H9 (cell line): ENCODE measurements around the gene IL12A. TPM values are rescaled to one million over a fixed set of nuclear protein-coding genes. Genes with fewer than 3 reads are reported as not detected.

Experiments
- DNase-seq: peaks from one replicate; pipeline ENCODE4 v3.0.0-alpha.2; 2017
- H2AFZ ChIP-seq: one replicate; pipeline ENCODE4 v1.6.1; 2013; ENCODE audit warnings: mild to moderate bottlenecking, low read length, control low read depth, moderate library complexity
- H2AK5ac ChIP-seq: 2 replicates; pipeline ENCODE4 v1.6.1; 2013; ENCODE audit warnings: low read length, control low read depth, mixed read lengths; ENCODE audit not compliant: insufficient read length
- H2BK120ac ChIP-seq: one replicate; pipeline ENCODE4 v1.6.1; 2013; ENCODE audit warnings: low read depth, mild to moderate bottlenecking, low read length, control low read depth, inconsistent platforms; ENCODE audit not compliant: poor library complexity, severe bottlenecking
- H2BK12ac ChIP-seq: 2 replicates; pipeline ENCODE4 v1.6.1; 2013; ENCODE audit warnings: low read length, control low read depth, mixed read lengths, low read depth; ENCODE audit not compliant: insufficient read length
- H2BK15ac ChIP-seq: 2 replicates; pipeline ENCODE4 v1.6.1; 2013; ENCODE audit warnings: low read depth, low read length, control low read depth
- H2BK20ac ChIP-seq: one replicate; pipeline ENCODE4 v1.6.1; 2013; ENCODE audit warnings: low read depth, mild to moderate bottlenecking, low read length, control low read depth, inconsistent platforms; ENCODE audit not compliant: poor library complexity, severe bottlenecking
- H2BK5ac ChIP-seq: 2 replicates; pipeline ENCODE4 v1.6.1; 2013; ENCODE audit warnings: low read length, control low read depth, mixed read lengths; ENCODE audit not compliant: insufficient read length
- H3K14ac ChIP-seq: 2 replicates; pipeline ENCODE4 v1.6.1; 2013; ENCODE audit warnings: low read length, control low read depth; ENCODE audit not compliant: insufficient read depth
- H3K18ac ChIP-seq: 2 replicates; pipeline ENCODE4 v1.6.1; 2013; ENCODE audit warnings: low read depth, mild to moderate bottlenecking, mixed read lengths, low read length, control low read depth; ENCODE audit not compliant: insufficient read length
- H3K23ac ChIP-seq: 2 replicates; pipeline ENCODE4 v1.6.1; 2013; ENCODE audit warnings: low read length, control low read depth, mixed read lengths, low read depth; ENCODE audit not compliant: insufficient read length
- H3K23me2 ChIP-seq: 2 replicates; pipeline ENCODE4 v1.6.1; 2013; ENCODE audit warnings: low read depth, mild to moderate bottlenecking, mixed read lengths, low read length, control low read depth; ENCODE audit not compliant: insufficient read length, poor library complexity, severe bottlenecking
- H3K27ac ChIP-seq: 2 replicates; pipeline ENCODE4 v1.5.1; 2013; ENCODE audit warnings: low read length, control low read depth, mixed read lengths, low read depth; ENCODE audit not compliant: insufficient read length
- H3K27me3 ChIP-seq: 2 replicates; pipeline ENCODE4 v1.6.1; 2013; ENCODE audit warnings: low read length, control low read depth, inconsistent platforms; ENCODE audit not compliant: insufficient read depth
- H3K4ac ChIP-seq: 2 replicates; pipeline ENCODE4 v1.6.1; 2013; ENCODE audit warnings: low read depth, mild to moderate bottlenecking, control low read depth, inconsistent platforms, low read length, moderate library complexity
- H3K4me1 ChIP-seq: 2 replicates; pipeline ENCODE4 v1.6.1; 2013; ENCODE audit warnings: low read length, control low read depth, inconsistent platforms; ENCODE audit not compliant: insufficient read depth
- H3K4me2 ChIP-seq: 2 replicates; pipeline ENCODE4 v1.6.1; 2013; ENCODE audit warnings: low read length, control low read depth, mixed read lengths; ENCODE audit not compliant: insufficient read length, insufficient read depth
- H3K56ac ChIP-seq: 2 replicates; pipeline ENCODE4 v1.6.1; 2013; ENCODE audit warnings: low read depth, mild to moderate bottlenecking, mixed read lengths, low read length, control low read depth; ENCODE audit not compliant: insufficient read length
- H3K79me1 ChIP-seq: 2 replicates; pipeline ENCODE4 v1.6.1; 2013; ENCODE audit warnings: low read depth, mild to moderate bottlenecking, moderate library complexity, low read length, control low read depth, inconsistent platforms; ENCODE audit not compliant: insufficient read depth, poor library complexity, severe bottlenecking
- H3K79me2 ChIP-seq: 2 replicates; pipeline ENCODE4 v1.6.1; 2013; ENCODE audit warnings: low read length, control low read depth, inconsistent platforms; ENCODE audit not compliant: insufficient read depth
- H3K9ac ChIP-seq: 2 replicates; pipeline ENCODE4 v1.6.1; 2013; ENCODE audit warnings: low read length, control low read depth, mixed read lengths; ENCODE audit not compliant: insufficient read length; ENCODE audit errors: extremely low read depth
- H3K9me3 ChIP-seq: one replicate; pipeline ENCODE4 v1.6.1; 2013; ENCODE audit warnings: low read depth, low read length, inconsistent platforms; ENCODE audit not compliant: control insufficient read depth
- H3T11ph ChIP-seq: one replicate; pipeline ENCODE4 v1.6.1; 2013; ENCODE audit warnings: mild to moderate bottlenecking, low read length, control low read depth, inconsistent platforms
- H4K20me1 ChIP-seq: one replicate; pipeline ENCODE4 v1.6.1; 2013; ENCODE audit not compliant: control insufficient read depth, insufficient read length, insufficient read depth
- H4K5ac ChIP-seq: 2 replicates; pipeline ENCODE4 v1.6.1; 2013; ENCODE audit warnings: low read depth, mild to moderate bottlenecking, mixed read lengths, low read length, control low read depth; ENCODE audit not compliant: insufficient read length
- H4K8ac ChIP-seq: replicated peaks from 2 replicates; pipeline ENCODE4 v1.6.1; 2013; ENCODE audit warnings: low read length, control low read depth, mixed read lengths, low read depth; ENCODE audit not compliant: insufficient read length
- H4K91ac ChIP-seq: 2 replicates; pipeline ENCODE4 v1.6.1; 2013; ENCODE audit warnings: low read depth, mild to moderate bottlenecking, moderate library complexity, mixed read lengths, low read length, control low read depth; ENCODE audit not compliant: insufficient read length
- H3K27ac Mint-ChIP-seq, 3 experiments: 2 replicates in 2 of 3; 3 replicates in 1 of 3; pipeline ENCODE4 v1.8.0; 2020 to 2021; ENCODE audit warnings: mixed read lengths in 3 of 3, mild to moderate bottlenecking in 1 of 3, moderate library complexity in 1 of 3
- H3K27me3 Mint-ChIP-seq: 2 replicates; pipeline ENCODE4 v1.8.0; 2021; ENCODE audit warnings: low read depth, mild to moderate bottlenecking, moderate library complexity, mixed read lengths
- H3K36me3 Mint-ChIP-seq, 3 experiments: 2 replicates in 2 of 3; 3 replicates in 1 of 3; pipeline ENCODE4 v1.8.0; 2020 to 2021; ENCODE audit warnings: low read depth in 3 of 3, mixed read lengths in 3 of 3; ENCODE audit not compliant: insufficient read depth in 1 of 3
- H3K4me1 Mint-ChIP-seq, 2 experiments: 2 replicates each; pipeline ENCODE4 v1.8.0; 2020; ENCODE audit warnings: mixed read lengths in 2 of 2
- H3K4me3 Mint-ChIP-seq, 2 experiments: 2 replicates in 1 of 2; 3 replicates in 1 of 2; pipeline ENCODE4 v1.8.0; 2020 to 2021; ENCODE audit warnings: mild to moderate bottlenecking in 2 of 2, mixed read lengths in 2 of 2, moderate library complexity in 1 of 2
- H3K9me3 Mint-ChIP-seq, 2 experiments: 2 replicates in 1 of 2; 3 replicates in 1 of 2; pipeline ENCODE4 v1.8.0; 2020; ENCODE audit warnings: mild to moderate bottlenecking in 2 of 2, mixed read lengths in 2 of 2, moderate library complexity in 1 of 2
- WGBS: extraction: QIAGEN DNeasy Blood & Tissue Kit; methylation state at CpG from one replicate; pipeline ENCODE4 v1.1.7; 2013; ENCODE audit warnings: missing lambda C conversion rate, low lambda C conversion rate, mixed read lengths; ENCODE audit not compliant: insufficient read length; ENCODE audit errors: extremely low coverage; 5-methylcytosine and 5-hydroxymethylcytosine counted together
- total RNA-seq: library from RNA; stranded (reverse); gene quantifications from 2 replicates; pipeline ENCODE4 v1.2.1, GENCODE V29; 2021
- TF ChIP-seq, protein P1 (sequence below): fragments of 200-600 bp; sonication (generic); conservative IDR thresholded peaks from 3 replicates; pipeline ENCODE4 v1.8.0; 2021; ENCODE audit warnings: antibody characterized with exemption, mild to moderate bottlenecking

IL12A gene
- total RNA-seq, 1 experiment from 2014 or later, result 0.50 TPM

DNA sequence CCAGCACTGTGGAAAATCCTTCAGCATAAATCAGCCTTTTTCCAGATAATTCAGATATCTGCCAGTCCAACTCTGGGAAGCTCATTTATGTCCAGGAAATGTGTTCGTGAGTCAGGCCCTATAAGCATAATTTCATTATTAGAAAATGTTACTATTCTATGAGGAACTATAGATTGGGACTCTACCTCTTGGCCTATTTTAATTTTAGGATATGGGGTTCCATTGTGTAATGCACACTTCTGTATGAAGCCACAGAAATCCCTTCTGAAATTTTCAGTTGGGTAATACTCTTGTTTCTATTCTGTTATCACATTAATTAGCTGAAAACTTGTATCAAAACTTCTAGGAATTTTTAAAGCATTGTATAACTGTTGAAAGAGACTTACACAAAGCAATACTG is 43.9 kb upstream of the IL12A start:
- Histone ChIP-seq H2BK5ac (no peak overlapping the region), H3K4me2 (no peak overlapping the region), H4K8ac (no peak overlapping the region), H3K27ac (no peak overlapping the region), H3K27me3 (no peaks in the 10 kb centered on the region), H3K9me3 (no peaks in the 10 kb centered on the region), H4K20me1 (no peaks in the 10 kb centered on the region), H3K9ac (no peak overlapping the region), H3T11ph (no peak overlapping the region), H3K56ac (no peak overlapping the region), H2BK120ac (no peak overlapping the region), H4K91ac (no peak overlapping the region), H3K18ac (no peak overlapping the region), H2BK15ac (no peak overlapping the region), H3K79me1 (no peaks in the 10 kb centered on the region), H3K79me2 (no peaks in the 10 kb centered on the region), H2BK20ac (no peak overlapping the region), H3K14ac (no peak overlapping the region), H3K4ac (no peak overlapping the region), H3K4me1 (no peaks in the 10 kb centered on the region), H2AFZ (no peak overlapping the region), H2AK5ac (no peak overlapping the region), H3K23ac (no peak overlapping the region), H2BK12ac (no peak overlapping the region), H3K23me2 (no peaks in the 10 kb centered on the region), H4K5ac (no peak overlapping the region)
- Mint-ChIP-seq H3K36me3 (no peaks in the 10 kb centered on the region), H3K9me3 (no peaks in the 10 kb centered on the region), H3K4me3 (no peak overlapping the region), H3K27me3 (no peaks in the 10 kb centered on the region; the same call in 1 of the 2 replicates), H3K27ac (no peak overlapping the region), H3K4me1 (peaks cover 6 to 7% of the 10 kb centered on the region in 2 experiments)
- no CpG with 5 or more reads among the region's 1 CpG for WGBS
- TF ChIP-seq, protein P1, sequence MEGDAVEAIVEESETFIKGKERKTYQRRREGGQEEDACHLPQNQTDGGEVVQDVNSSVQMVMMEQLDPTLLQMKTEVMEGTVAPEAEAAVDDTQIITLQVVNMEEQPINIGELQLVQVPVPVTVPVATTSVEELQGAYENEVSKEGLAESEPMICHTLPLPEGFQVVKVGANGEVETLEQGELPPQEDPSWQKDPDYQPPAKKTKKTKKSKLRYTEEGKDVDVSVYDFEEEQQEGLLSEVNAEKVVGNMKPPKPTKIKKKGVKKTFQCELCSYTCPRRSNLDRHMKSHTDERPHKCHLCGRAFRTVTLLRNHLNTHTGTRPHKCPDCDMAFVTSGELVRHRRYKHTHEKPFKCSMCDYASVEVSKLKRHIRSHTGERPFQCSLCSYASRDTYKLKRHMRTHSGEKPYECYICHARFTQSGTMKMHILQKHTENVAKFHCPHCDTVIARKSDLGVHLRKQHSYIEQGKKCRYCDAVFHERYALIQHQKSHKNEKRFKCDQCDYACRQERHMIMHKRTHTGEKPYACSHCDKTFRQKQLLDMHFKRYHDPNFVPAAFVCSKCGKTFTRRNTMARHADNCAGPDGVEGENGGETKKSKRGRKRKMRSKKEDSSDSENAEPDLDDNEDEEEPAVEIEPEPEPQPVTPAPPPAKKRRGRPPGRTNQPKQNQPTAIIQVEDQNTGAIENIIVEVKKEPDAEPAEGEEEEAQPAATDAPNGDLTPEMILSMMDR, result no peak
- DNase-seq, result no peak
